OCI-LY3 (cell line): ENCODE results near the gene CLDN11.

Experiments
- H2AFZ ChIP-seq: fragments of 200-600, 300-600 bp; shearing (Covaris generic); 2 replicates; pipeline ENCODE4 v1.6.0; 2014; ENCODE audit warnings: antibody characterized with exemption, low read depth, low read length
- H3K27ac ChIP-seq: fragments of 200-600, 300-600 bp; sonication (generic); 2 replicates; pipeline ENCODE4 v1.5.1; 2014; ENCODE audit warnings: mild to moderate bottlenecking, low read length, moderate library complexity, mixed read lengths
- H3K27me3 ChIP-seq: fragments of 200-600, 300-600 bp; sonication (generic); 2 replicates; pipeline ENCODE4 v1.6.1; 2014; ENCODE audit warnings: low read depth, low read length, mixed read lengths
- H3K36me3 ChIP-seq: fragments of 200-600, 300-600 bp; sonication (generic); replicated peaks from 2 replicates; pipeline ENCODE3; 2014; ENCODE audit warnings: low read depth, low read length, mixed read lengths
- H3K4me1 ChIP-seq: fragments of 300-600, 200-600 bp; sonication (generic); 2 replicates; pipeline ENCODE4 v1.6.1; 2014; ENCODE audit warnings: low read length, mixed read lengths
- H3K4me2 ChIP-seq: fragments of 200-600, 300-600 bp; sonication (generic); 2 replicates; pipeline ENCODE4 v1.6.1; 2014; ENCODE audit warnings: low read length, mixed read lengths
- H3K4me3 ChIP-seq: fragments of 300-600, 200-600 bp; sonication (generic); 2 replicates; pipeline ENCODE4 v1.5.1; 2014; ENCODE audit warnings: antibody characterized with exemption, mild to moderate bottlenecking, low read length, moderate library complexity
- H3K79me2 ChIP-seq: fragments of 300-600, 200-600 bp; shearing (Covaris generic); 2 replicates; pipeline ENCODE4 v1.6.1; 2014; ENCODE audit warnings: mild to moderate bottlenecking, low read length, mixed read lengths
- H3K9ac ChIP-seq: fragments of 300-600, 200-600 bp; shearing (Covaris generic); 2 replicates; pipeline ENCODE4 v1.6.0; 2014; ENCODE audit warnings: mild to moderate bottlenecking, low read length, moderate library complexity
- H3K9me3 ChIP-seq: fragments of 200-600, 300-600 bp; shearing (Covaris generic); 2 replicates; pipeline ENCODE4 v1.6.1; 2014; ENCODE audit warnings: low read length, mixed read lengths; ENCODE audit not compliant: insufficient read depth
- H4K20me1 ChIP-seq: fragments of 200-600, 300-600 bp; sonication (generic); 2 replicates; pipeline ENCODE4 v1.6.1; 2016; ENCODE audit warnings: low read length, mixed read lengths; ENCODE audit not compliant: insufficient read depth
- EZH2phosphoT487 ChIP-seq: fragments of 200-600 bp; shearing (Covaris generic); IDR thresholded peaks from 2 replicates; pipeline ENCODE4 v1.6.1; 2018; ENCODE audit warnings: antibody characterized with exemption, mixed run types, low read depth
- TF ChIP-seq, protein P1 (sequence below): fragments of 200-600, 300-600 bp; sonication (generic); IDR thresholded peaks from 2 replicates; pipeline ENCODE4 v1.5.1; 2014; ENCODE audit warnings: antibody characterized with exemption, low read length, low read depth

CLDN11 gene

DNA sequence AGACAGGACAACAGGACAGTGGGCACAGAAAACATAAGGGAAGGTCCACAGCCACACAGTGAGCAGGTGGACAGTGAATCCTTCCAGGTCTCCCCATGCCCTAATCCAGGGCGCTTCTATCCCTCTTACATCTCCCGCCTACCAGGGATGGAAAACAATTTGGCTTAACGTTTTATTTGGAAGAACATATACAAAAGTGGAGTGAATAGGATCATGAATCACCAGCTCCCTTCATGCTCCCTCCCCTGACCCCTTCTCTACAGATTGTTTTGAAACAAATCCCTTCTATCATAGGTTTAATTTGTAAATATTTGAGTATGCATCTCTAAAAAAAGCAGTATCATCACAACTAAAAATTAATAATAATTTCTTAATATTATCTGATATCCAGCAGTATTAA is 52.5 kb downstream of the CLDN11 start:
- Histone ChIP-seq H3K4me1 (no peaks in the 10 kb centered on the region), H3K36me3 (no peaks in the 10 kb centered on the region), H4K20me1 (0 out of 2 replicates have a peak, but pooled peaks cover 3% of the 10 kb centered on the region), H3K9ac (no peak overlapping the region), H3K4me3 (no peak overlapping the region), H3K4me2 (no peak overlapping the region), H3K27ac (no peak overlapping the region), H3K79me2 (no peaks in the 10 kb centered on the region), H3K27me3 (peaks cover 77% of the 10 kb centered on the region), H3K9me3 (no peaks in the 10 kb centered on the region), H2AFZ (no peak overlapping the region)
- no peak for TF ChIP-seq EZH2phosphoT487
- TF ChIP-seq, protein P1, sequence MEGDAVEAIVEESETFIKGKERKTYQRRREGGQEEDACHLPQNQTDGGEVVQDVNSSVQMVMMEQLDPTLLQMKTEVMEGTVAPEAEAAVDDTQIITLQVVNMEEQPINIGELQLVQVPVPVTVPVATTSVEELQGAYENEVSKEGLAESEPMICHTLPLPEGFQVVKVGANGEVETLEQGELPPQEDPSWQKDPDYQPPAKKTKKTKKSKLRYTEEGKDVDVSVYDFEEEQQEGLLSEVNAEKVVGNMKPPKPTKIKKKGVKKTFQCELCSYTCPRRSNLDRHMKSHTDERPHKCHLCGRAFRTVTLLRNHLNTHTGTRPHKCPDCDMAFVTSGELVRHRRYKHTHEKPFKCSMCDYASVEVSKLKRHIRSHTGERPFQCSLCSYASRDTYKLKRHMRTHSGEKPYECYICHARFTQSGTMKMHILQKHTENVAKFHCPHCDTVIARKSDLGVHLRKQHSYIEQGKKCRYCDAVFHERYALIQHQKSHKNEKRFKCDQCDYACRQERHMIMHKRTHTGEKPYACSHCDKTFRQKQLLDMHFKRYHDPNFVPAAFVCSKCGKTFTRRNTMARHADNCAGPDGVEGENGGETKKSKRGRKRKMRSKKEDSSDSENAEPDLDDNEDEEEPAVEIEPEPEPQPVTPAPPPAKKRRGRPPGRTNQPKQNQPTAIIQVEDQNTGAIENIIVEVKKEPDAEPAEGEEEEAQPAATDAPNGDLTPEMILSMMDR: no peak

DNA sequence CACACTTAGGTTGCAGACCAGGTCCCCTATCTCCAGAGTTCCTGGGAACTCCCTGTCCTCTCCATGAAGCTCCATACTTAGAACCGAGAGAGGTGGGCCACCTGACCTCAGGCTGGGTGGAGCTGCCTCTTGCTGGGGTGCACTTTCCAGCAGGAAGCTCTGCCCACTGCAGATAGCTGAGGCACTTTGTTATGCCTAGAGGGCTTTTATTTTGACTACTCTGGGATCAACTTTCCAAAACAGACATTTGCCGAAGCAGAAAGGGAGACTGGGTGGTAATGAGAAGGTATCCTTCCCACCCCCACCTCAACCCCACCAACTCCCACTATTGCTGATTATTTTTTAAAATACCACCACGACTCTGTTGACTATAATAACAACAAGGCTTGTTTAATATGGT is 54.7 kb downstream of the CLDN11 start:
- H3K4me3 ChIP-seq: no peak overlapping the region
- H3K4me2 ChIP-seq: no peak overlapping the region
- H3K9ac ChIP-seq: no peak overlapping the region
- H3K4me1 ChIP-seq: no peaks in the 10 kb centered on the region
- no peak for TF ChIP-seq EZH2phosphoT487
- TF ChIP-seq, protein P1: no peak
- H3K79me2 ChIP-seq: no peaks in the 10 kb centered on the region
- no peaks in the 10 kb centered on the region for H3K9me3 ChIP-seq
- H4K20me1 ChIP-seq: 0 out of 2 replicates have a peak, but pooled peaks cover 3% of the 10 kb centered on the region
- no peak overlapping the region for H2AFZ ChIP-seq
- H3K27ac ChIP-seq: no peak overlapping the region
- H3K27me3 ChIP-seq: peaks cover 81% of the 10 kb centered on the region
- H3K36me3 ChIP-seq: no peaks in the 10 kb centered on the region

DNA sequence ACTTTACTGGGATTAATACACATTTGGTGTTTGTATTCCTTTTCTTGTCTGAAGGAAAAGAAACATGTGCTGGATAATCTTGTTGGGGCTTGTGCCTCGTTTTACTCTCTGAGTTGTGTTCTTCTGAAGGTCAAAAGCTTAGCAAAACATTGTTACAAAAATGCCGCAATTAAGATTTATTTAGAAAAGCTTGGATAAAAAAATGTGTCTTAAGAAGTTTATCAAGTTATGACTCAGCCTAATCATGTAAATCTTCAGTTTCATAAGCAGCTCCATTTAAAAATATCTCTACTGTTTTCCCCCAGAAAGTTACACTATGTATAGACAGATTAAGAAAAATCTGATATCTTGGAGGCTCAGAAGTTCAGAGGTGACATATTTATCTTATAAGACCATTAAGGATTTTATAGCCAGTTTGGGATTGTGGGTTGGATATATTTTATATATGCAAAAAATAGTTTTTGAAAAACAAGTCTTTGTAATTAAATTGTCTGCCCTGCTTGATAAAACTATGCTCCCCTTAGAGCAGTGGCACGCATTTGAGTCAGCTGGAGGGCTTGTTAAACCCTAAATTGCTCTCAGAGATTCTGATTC is 56.5 kb downstream of the CLDN11 start:
- Histone ChIP-seq H3K4me1 (no peaks in the 10 kb centered on the region), H4K20me1 (no peaks in the 10 kb centered on the region), H3K27me3 (peaks cover 75% of the 10 kb centered on the region), H3K4me2 (no peak overlapping the region), H2AFZ (no peak overlapping the region), H3K9ac (no peak overlapping the region), H3K79me2 (no peaks in the 10 kb centered on the region), H3K4me3 (no peak overlapping the region), H3K36me3 (no peaks in the 10 kb centered on the region), H3K27ac (no peak overlapping the region), H3K9me3 (no peaks in the 10 kb centered on the region)
- TF ChIP-seq, protein P1: no peak
- no peak for TF ChIP-seq EZH2phosphoT487

DNA sequence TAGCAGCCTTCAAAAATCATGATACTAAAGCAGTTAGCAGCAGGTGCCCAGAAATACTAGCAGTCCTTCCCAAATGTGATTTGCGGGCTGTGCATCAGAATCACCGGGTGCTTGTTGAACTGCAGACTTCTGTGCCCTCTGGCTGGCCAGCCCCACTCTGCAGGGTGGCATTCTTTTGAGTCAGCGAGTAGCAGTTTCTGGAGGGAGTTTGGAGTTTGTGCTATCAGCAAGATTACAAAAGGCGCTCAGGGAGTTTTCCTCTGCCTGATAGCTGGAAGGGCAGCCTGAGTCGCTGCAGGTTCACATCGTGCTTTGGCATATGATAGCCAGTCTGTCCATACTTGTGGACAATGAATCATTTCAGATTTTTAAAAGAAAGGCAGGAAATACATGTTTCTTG is 57.6 kb downstream of the CLDN11 start:
- H3K4me2 ChIP-seq: no peak overlapping the region
- no peak overlapping the region for H3K9ac ChIP-seq
- peaks cover 64% of the 10 kb centered on the region for H3K27me3 ChIP-seq
- no peaks in the 10 kb centered on the region for H3K79me2 ChIP-seq
- H3K4me3 ChIP-seq: no peak overlapping the region
- H3K9me3 ChIP-seq: no peaks in the 10 kb centered on the region
- H3K27ac ChIP-seq: no peak overlapping the region
- TF ChIP-seq EZH2phosphoT487: no peak
- TF ChIP-seq, protein P1: no peak
- no peaks in the 10 kb centered on the region for H3K4me1 ChIP-seq
- no peak overlapping the region for H2AFZ ChIP-seq
- no peaks in the 10 kb centered on the region for H4K20me1 ChIP-seq
- H3K36me3 ChIP-seq: no peaks in the 10 kb centered on the region
